ENCODE measurements around the gene ALCAM. TPM values are rescaled to one million over a fixed set of nuclear protein-coding genes. Genes with fewer than 3 reads are reported as not detected.

Gene ALCAM
- total and polyA plus RNA-seq, 2 of the 8 experiments (the other 6 are each of a cell fraction or from before 2014, with no cell fraction given), result 10.8 to 33.0 TPM

GRCh38 chr3:105538483-105538882, 171.8 kb downstream of the ALCAM start (continued):
- no peak for TF ChIP-seq CHD7 (IDR thresholded peaks at IDR 0.05; ENCODE audit: insufficient replicate concordance, low read length)
- TF ChIP-seq ATF2 (IDR thresholded peaks at IDR 0.05; ENCODE audit: low read length), result no peak
- TF ChIP-seq RAD21 (IDR thresholded peaks at IDR 0.05 in 1 of 2, conservative IDR thresholded peaks at IDR 0.05 in 1 of 2; ENCODE audit: low read depth in 2 of 2, low read length in 2 of 2), result no peak
- TF ChIP-seq CREB1 (IDR thresholded peaks at IDR 0.05), result no peak
- no peak for TF ChIP-seq RXRA (IDR thresholded peaks at IDR 0.05; ENCODE audit: insufficient read depth, low read depth, low read length)
- TF ChIP-seq TEAD4 (IDR thresholded peaks at IDR 0.05; ENCODE audit: low read depth, low read length), result no peak

All from H1 (cell line).